Esophagus mucosa (tissue), 1 donor: ENCODE measurements around the gene PDZD8. TPM values are rescaled to one million over a fixed set of nuclear protein-coding genes. Genes with fewer than 3 reads are reported as not detected.

Experiments
- ATAC-seq: fragments of 200-7000 bp; cut with Tn5 transposase; one replicate; pipeline ENCODE4 v1.9.1; 2020
- total RNA-seq: library from RNA; stranded (reverse); gene quantifications from one replicate; pipeline ENCODE4 v1.2.4, GENCODE V29; 2023
- donor health status: DM: yes; HTN: yes; CAD: no.

Gene PDZD8
- 39.0 TPM for total RNA-seq

GRCh38 chr10:117375360-117376178 lies at the start of gene PDZD8:
PDZD8 (minus strand) TSS chr10:117375440; CDS start chr10:117375227, 213 bp downstream.
- peak; percentile 96 for ATAC-seq

DNA sequence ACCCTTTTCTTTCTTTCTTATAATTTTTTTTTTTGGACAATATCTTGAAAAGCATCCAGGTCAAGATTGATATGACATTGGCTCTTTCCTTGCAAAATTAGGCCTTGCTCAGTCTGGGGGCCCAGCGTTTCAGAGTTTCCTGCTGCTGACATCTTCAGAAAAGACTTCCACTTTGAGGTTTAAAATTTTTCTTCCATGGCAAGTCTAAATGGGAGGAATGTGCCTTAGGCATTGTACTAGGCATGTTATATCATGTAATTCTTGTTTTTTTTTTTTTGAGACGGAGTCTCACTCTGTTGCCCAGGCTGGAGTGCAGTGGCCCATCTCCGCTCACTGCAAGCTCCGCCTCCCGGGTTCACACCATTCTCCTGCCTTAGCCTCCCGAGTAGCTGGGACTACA lies 48.9 kb upstream of the PDZD8 start:
- ATAC-seq, result no peak

- no peak for ATAC-seq
These were observed 46.7 kb upstream of the PDZD8 start for GRCh38 chr10:117421985-117422384.

DNA sequence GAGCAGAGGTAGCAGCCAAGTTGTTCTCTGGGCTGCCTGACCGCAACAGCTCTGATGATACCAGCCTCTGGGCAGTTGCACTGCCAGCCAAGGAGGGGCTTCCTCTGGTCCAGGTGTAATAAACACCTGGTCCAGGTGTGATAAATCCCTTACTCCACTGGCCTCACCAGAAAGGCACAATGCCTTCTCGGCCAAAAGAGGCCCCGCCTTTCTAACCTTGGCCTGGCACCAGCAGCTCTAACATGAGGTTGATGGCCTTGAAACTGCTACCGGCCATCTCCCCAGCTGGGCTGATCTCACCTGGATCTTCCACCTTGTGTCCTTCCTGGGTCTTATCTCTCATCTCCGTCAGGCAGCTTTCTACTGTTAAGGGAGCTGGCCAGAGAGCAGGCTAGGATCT lies 45.5 kb upstream of the PDZD8 start:
- no peak for ATAC-seq

- peak; percentile 87 for ATAC-seq
These were observed 44.7 kb upstream of the PDZD8 start for GRCh38 chr10:117419921-117420320.

DNA sequence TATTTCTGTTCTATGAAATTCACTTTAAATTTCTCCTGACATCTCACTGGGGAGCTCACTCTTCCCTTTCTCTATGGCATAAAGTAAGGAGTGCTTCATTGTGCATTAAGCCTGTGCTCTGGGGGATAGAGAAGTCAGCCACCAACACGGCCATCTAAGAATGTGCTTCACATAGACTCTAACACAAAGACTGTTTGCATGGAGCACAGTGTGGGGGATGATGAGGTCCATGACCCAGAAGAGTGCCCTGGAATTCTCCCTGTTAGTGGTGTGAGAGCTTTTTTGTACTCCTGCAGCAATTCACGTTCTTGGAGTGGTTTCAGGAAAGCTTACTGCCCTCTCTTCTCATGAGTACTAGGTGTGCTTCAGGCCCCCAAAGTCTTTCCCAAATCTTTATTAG lies 43.9 kb upstream of the PDZD8 start:
- ATAC-seq, result no peak

GRCh38 chr10:117418121-117418520 lies 42.9 kb upstream of the PDZD8 start:
- ATAC-seq, result peak; percentile 75

DNA sequence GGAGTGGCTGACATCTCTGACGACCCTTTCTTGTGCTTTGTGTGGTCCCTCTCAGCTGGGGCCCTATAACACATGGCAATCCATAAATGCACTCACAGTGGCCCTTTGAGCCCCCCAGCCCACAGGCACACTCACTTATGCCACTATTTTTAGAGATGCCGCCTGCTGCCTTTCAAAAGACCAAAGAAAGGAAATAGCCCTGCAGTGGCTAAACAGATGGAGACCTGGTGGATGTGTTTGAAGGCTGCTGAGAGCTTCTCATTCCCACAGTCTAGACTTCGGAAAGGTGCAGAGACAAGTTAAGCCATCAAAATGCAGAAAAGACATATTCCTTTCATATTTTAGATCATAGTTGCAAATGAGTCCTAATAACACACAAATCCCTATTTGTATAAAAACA lies 42.0 kb upstream of the PDZD8 start:
- ATAC-seq, result no peak

DNA sequence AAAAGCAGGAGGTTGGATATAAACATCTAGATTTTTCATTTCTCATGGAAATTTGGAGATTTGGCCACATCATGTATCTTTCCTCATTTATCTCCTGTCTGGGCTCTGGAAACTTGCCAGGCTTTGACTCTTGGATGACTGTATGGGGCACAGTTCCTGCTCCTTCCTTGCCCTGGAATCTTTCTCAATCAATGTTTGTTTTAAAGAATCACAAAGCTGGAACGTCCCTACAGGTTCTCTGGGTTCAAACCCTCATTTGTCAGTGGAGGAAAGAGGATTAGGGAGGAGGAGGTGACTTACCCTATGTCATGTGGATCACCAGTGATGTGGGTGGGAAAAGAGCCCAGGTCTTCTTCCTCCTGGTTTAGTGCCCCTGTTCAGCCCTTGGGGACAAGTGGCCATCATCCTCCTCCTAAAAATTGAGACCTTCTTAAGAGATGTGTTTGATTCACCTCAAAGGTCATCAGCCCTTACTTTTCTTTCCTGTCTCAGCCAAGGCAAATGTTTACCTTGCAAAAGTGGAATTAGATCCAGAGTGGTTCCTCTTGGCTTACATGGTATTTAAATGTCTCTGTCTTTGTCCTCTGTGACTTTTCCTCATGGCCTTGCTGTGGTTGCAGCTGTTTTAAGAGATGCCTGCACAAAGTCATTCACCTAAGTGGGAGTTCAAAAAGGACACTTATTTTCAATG lies 38.8 kb upstream of the PDZD8 start:
- ATAC-seq, result peak; percentile 79

GRCh38 chr10:117412469-117413010 lies 37.3 kb upstream of the PDZD8 start:
- no peak for ATAC-seq

DNA sequence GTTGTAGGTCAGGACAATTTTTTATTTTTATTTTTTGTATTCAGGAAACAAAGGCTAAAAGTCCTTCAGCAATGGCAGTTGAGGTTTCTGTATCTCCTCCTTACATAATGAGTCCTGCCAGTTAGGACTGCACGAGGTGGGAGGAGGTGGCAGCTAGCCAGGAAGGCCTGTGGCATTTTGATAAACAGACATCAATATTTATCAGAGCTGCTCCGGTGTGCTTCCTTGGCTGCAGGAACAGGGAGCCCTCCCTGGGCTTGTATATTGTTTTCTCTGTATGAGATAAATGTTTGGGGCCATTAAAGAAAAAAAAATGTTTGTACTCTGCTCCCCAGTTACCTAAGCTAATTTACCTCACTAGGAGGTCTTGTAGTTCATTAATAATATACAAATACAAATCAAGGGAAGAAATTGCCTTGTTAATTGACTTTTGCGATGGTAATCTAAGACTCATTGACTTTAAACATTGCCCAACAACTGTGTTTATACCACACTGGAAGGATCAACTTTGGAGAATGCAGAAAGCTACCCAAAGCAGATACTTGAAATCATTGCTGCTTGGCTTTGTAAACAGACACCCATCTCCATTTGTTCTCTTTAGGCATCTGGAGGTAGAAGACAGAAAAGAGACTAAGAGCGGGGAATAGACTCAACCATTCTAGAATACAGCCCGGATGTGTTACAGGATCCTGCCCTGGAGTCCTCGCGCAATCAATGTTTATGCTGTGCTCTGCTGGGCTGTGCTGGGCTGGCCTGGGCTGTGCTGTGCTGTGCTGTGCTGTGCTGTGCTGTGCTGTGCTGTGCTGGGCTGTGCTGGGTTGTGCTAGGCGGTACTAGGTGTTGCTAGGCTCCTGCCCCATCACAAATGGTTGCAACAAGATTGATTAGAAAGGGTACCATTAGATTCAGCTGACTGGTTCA lies 36.5 kb upstream of the PDZD8 start:
- ATAC-seq, result no peak

GRCh38 chr10:117410557-117410956 lies 35.3 kb upstream of the PDZD8 start:
- no peak for ATAC-seq

GRCh38 chr10:117409549-117410305 lies 34.5 kb upstream of the PDZD8 start:
- ATAC-seq, result peak; percentile 78

DNA sequence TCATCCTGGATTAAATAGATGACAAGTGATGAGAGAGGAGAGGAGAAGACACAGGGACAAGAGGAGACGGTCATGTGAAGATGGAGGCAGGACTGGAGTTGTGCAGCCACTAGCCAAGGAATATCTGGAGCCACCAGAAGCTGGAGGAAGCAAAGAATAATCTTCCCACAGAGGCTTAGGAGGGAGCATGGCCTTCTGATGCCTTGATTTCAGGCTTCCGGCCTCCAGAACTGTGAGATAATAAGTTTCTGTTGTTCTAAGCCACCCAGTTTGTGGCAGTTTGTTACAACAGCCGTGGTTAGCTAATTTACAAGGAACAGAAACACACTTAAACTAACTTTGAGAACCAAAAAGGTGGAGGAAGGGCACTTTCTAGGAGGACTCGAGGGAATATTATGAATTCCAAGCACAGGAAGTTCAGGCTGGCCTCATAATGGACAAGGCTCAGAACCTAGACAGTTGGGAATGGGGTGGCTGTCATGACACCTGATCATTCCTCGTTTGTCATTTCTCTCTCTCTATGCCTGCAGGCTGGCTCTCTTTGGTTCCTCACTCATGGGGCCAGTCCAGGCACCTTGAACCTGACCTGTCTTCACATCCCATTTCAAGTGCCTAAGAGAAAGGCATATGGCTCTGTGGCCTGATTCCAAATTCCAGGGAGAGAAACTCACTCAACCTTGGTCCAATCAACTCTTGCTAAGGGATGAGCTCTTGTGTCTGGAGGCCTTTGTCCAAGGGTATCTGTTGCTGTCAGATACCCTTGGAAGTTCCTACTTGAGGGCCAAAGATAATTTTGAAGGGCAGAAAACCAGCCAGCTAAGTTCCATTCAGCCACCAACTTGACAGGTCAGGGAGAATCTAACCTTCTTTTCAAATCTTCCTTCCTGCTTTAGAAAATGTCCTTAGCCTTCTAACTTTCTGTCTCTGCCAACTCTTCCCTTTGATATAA lies 33.5 kb upstream of the PDZD8 start:
- no peak for ATAC-seq

DNA sequence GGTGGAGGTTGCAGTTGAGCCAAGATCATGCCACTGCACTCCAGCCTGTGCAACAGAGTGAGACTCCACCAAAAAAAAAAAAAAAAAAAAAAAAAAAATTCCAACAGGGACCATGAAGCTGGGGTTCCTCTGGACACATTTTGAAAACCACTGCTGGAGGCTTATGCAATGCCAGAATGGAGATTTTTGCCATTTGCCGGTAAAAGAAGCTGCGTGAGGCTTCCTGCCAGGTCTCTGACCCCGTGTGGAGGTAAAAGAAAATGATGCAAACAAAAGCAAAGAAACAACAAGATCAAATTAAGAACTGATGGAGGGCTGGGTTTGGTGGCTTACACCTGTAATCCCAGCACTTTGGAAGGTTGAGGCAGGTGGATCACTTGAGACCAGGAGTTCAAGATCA lies 30.5 kb upstream of the PDZD8 start:
- no peak for ATAC-seq

DNA sequence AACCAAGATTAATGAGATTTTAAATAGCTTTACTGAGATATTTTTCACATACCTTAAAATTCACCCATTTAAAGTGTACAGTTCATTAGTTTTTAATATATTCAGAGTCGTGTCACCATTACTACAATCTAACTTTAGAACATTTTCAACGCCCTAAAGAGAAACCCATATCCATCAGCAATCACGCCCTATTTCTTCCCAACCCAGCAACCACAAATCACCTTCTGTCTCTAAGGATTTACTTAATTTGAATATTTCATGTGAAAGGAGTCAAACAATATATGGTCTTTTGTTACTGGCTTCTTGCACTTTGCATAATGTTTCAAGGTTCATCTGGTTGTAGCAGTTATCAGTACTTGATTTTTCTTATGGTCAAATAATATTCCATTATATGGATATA lies 25.1 kb upstream of the PDZD8 start:
- ATAC-seq, result no peak

DNA sequence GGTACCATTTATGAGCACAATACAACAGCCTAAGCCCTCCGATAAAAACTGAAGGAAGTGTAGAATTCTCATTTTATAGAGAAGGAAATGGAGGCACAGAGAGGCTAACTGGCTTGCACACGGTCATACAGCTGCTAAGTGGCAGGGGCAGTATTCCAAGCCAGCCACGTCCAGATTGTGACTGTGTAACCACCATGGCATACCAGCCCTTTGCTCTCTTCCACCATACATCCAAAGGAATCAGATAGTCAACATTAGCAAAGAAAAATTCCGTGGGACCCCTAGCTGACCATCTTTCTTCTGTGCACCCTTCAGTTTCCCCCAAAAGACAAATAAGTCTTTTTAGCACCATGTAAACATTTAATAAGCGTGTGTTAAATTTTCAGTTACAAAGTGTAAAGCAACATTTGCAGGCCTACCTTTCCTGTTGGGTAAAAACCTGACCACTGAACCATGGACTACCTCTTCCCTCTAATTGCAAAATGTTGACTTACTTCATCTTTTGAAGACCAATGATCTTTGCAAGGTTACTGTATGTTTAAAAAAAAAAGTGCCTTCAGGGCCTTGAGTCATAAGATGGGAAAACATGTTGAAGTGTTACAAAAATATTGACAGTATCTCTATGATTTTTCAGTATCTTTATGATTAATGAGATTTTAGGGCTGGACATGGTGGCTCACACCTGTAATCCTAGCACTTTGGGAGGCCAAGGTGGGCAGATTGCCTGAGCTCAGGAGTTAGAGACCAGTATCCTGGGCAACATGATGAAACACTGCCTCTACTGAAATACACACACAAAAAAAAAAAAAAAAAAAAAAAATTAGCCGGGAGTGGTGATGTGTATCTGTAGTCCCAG lies 24.3 kb upstream of the PDZD8 start:
- no peak for ATAC-seq

GRCh38 chr10:117398029-117398428 lies 22.8 kb upstream of the PDZD8 start:
- peak; percentile 60 for ATAC-seq

GRCh38 chr10:117391436-117392205 lies 16.4 kb upstream of the PDZD8 start:
- peak; percentile 89 for ATAC-seq
